ENCODE results near the gene KCNJ12. TPM values are rescaled to one million over a fixed set of nuclear protein-coding genes. Genes with fewer than 3 reads are reported as not detected.

KCNJ12 gene
- total RNA-seq, 1 experiment from 2014 or later: 5.8 TPM

DNA sequence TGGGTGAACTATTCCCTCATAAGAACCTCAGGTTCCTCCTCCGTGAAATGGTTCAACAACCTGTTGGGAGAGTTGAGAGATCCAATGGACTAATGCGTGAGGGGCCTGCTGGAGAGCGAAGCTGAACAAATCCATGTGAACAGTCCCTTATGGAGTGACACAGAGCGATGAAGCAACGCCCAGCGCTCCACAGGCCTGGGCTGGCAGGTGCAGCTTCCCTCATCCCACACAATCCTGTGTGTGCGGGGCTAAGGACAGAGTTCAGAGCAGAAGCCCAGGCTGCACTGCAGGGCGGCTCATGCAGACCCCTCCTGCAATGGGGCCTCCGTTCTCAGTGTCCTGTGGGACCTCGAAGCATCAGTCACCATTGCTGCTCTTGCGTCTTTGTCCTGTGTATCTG is 90.4 kb downstream of the KCNJ12 start:
- no peaks in the 10 kb centered on the region for H3K9me3 ChIP-seq (ENCODE audit: control insufficient read depth in 1 of 2, insufficient read depth in 1 of 2, low read depth in 1 of 2, low read length in 2 of 2)
- H3K27ac ChIP-seq (ENCODE audit: low read depth, low read length): no peak overlapping the region
- no TSS peak for BruUV-seq (replicated peaks)
- H3K4me2 ChIP-seq (ENCODE audit: low read length): no peak overlapping the region
- no peaks in the 10 kb centered on the region for H4K20me1 ChIP-seq (ENCODE audit: insufficient read depth)
- TF ChIP-seq ZFX (IDR thresholded peaks at IDR 0.05) (no peak), SRF (IDR thresholded peaks at IDR 0.05; ENCODE audit: low read depth) (no peak), SIN3A (IDR thresholded peaks at IDR 0.05; ENCODE audit: low read depth) (no peak), POLR2A (IDR thresholded peaks at IDR 0.05; ENCODE audit: borderline replicate concordance, extremely low read depth, insufficient read depth, insufficient read length) (no peak), ELF1 (IDR thresholded peaks at IDR 0.05; ENCODE audit: borderline replicate concordance, low read depth) (no peak), YY1 (IDR thresholded peaks at IDR 0.05; ENCODE audit: extremely low read depth, insufficient replicate concordance, low read depth, low read length) (no peak), JUND (IDR thresholded peaks at IDR 0.05) (no peak), CBX3 (IDR thresholded peaks at IDR 0.05; ENCODE audit: low read depth) (no peak), FOSL1 (IDR thresholded peaks at IDR 0.05; ENCODE audit: low read depth) (no peak), CEBPB (IDR thresholded peaks at IDR 0.05; ENCODE audit: low read depth) (no peak), EZH2 (IDR thresholded peaks at IDR 0.05) (no peak), EZH2phosphoT487 (IDR thresholded peaks at IDR 0.05; ENCODE audit: borderline replicate concordance) (no peak), TCF7L2 (IDR thresholded peaks at IDR 0.05; ENCODE audit: borderline replicate concordance, extremely low read depth, insufficient read depth, insufficient read length) (no peak)
- TF ChIP-seq, protein P1, sequence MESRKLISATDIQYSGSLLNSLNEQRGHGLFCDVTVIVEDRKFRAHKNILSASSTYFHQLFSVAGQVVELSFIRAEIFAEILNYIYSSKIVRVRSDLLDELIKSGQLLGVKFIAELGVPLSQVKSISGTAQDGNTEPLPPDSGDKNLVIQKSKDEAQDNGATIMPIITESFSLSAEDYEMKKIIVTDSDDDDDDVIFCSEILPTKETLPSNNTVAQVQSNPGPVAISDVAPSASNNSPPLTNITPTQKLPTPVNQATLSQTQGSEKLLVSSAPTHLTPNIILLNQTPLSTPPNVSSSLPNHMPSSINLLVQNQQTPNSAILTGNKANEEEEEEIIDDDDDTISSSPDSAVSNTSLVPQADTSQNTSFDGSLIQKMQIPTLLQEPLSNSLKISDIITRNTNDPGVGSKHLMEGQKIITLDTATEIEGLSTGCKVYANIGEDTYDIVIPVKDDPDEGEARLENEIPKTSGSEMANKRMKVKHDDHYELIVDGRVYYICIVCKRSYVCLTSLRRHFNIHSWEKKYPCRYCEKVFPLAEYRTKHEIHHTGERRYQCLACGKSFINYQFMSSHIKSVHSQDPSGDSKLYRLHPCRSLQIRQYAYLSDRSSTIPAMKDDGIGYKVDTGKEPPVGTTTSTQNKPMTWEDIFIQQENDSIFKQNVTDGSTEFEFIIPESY (IDR thresholded peaks at IDR 0.05; ENCODE audit: extremely low read depth, insufficient replicate concordance, low read length): no peak
- TF ChIP-seq, protein P2, sequence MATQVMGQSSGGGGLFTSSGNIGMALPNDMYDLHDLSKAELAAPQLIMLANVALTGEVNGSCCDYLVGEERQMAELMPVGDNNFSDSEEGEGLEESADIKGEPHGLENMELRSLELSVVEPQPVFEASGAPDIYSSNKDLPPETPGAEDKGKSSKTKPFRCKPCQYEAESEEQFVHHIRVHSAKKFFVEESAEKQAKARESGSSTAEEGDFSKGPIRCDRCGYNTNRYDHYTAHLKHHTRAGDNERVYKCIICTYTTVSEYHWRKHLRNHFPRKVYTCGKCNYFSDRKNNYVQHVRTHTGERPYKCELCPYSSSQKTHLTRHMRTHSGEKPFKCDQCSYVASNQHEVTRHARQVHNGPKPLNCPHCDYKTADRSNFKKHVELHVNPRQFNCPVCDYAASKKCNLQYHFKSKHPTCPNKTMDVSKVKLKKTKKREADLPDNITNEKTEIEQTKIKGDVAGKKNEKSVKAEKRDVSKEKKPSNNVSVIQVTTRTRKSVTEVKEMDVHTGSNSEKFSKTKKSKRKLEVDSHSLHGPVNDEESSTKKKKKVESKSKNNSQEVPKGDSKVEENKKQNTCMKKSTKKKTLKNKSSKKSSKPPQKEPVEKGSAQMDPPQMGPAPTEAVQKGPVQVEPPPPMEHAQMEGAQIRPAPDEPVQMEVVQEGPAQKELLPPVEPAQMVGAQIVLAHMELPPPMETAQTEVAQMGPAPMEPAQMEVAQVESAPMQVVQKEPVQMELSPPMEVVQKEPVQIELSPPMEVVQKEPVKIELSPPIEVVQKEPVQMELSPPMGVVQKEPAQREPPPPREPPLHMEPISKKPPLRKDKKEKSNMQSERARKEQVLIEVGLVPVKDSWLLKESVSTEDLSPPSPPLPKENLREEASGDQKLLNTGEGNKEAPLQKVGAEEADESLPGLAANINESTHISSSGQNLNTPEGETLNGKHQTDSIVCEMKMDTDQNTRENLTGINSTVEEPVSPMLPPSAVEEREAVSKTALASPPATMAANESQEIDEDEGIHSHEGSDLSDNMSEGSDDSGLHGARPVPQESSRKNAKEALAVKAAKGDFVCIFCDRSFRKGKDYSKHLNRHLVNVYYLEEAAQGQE (IDR thresholded peaks at IDR 0.05; ENCODE audit: low read depth): no peak
- TF ChIP-seq, protein P3, sequence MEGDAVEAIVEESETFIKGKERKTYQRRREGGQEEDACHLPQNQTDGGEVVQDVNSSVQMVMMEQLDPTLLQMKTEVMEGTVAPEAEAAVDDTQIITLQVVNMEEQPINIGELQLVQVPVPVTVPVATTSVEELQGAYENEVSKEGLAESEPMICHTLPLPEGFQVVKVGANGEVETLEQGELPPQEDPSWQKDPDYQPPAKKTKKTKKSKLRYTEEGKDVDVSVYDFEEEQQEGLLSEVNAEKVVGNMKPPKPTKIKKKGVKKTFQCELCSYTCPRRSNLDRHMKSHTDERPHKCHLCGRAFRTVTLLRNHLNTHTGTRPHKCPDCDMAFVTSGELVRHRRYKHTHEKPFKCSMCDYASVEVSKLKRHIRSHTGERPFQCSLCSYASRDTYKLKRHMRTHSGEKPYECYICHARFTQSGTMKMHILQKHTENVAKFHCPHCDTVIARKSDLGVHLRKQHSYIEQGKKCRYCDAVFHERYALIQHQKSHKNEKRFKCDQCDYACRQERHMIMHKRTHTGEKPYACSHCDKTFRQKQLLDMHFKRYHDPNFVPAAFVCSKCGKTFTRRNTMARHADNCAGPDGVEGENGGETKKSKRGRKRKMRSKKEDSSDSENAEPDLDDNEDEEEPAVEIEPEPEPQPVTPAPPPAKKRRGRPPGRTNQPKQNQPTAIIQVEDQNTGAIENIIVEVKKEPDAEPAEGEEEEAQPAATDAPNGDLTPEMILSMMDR (IDR thresholded peaks at IDR 0.05 in 2 of 3, conservative IDR thresholded peaks at IDR 0.05 in 1 of 3; ENCODE audit: borderline replicate concordance in 1 of 3, insufficient read depth in 1 of 3, low read depth in 2 of 3, low read length in 2 of 3): no peak
- TF ChIP-seq, protein P4, sequence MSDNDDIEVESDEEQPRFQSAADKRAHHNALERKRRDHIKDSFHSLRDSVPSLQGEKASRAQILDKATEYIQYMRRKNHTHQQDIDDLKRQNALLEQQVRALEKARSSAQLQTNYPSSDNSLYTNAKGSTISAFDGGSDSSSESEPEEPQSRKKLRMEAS (IDR thresholded peaks at IDR 0.05): no peak
- no peaks in the 10 kb centered on the region for H3K36me3 ChIP-seq (ENCODE audit: control insufficient read depth in 1 of 2, insufficient read depth in 2 of 2, low read length in 2 of 2)
- RAD21 ChIA-PET (ENCODE audit: low non-redundant PET in 1 of 2, low total read pairs in 2 of 2, uncharacterized antibody in 2 of 2, unreplicated experiment in 2 of 2): no interaction called here
- H3K4me3 ChIP-seq (replicated peaks in 1 of 2; ENCODE audit: low read depth in 1 of 2, low read length in 2 of 2): no peak overlapping the region
- intact Hi-C loops (cut with micrococcal nuclease): no loop called here
- H3K27me3 ChIP-seq (ENCODE audit: insufficient read depth, low read length): peaks cover 6% of the 10 kb centered on the region; the same call in 1 of the 2 replicates
- no peak overlapping the region for H3K9ac ChIP-seq (ENCODE audit: low read length)
- DNase-seq (ENCODE audit: low read depth, low spot score) (no peak), ATAC-seq (no peak)
- CTCF ChIA-PET: no interaction called here
- POLR2A ChIA-PET: no interaction called here
- no peaks in the 10 kb centered on the region for H3K79me2 ChIP-seq (ENCODE audit: insufficient read depth, low read length)
- H3K4me1 ChIP-seq (ENCODE audit: control insufficient read depth in 1 of 2, insufficient read depth in 2 of 2, low read length in 2 of 2): no peaks in the 10 kb centered on the region
- no peak overlapping the region for H2AFZ ChIP-seq (ENCODE audit: low read depth, low read length, poor library complexity, severe bottlenecking)
- H3K9me2 ChIP-seq (ENCODE audit: insufficient read depth): no peaks in the 10 kb centered on the region

Data from HCT116 (cell line).